ENCODE measurements around the gene CCNY. TPM values are rescaled to one million over a fixed set of nuclear protein-coding genes. Genes with fewer than 3 reads are reported as not detected.
A peak's percentile ranks its signal among the peaks of the same experiment; 100 is the strongest.

CCNY gene
- total and polyA plus RNA-seq, 2 of the 13 experiments (the other 11 are each of a cell fraction or from before 2014, with no cell fraction given): 48.2 to 54.7 TPM

- Histone ChIP-seq H2AFZ (ENCODE audit: low read length) (no peak overlapping the region), H3K27ac (ENCODE audit: extremely low read length, insufficient read depth, low read length) (no peak overlapping the region), H3K79me2 (ENCODE audit: insufficient read depth, low read length) (peaks cover 9% of the 10 kb centered on the region), H3K27me3 (ENCODE audit: control insufficient read depth in 1 of 2, insufficient read depth in 2 of 2, low read length in 2 of 2) (no peaks in the 10 kb centered on the region), H3K4me3 (replicated peaks in 1 of 3; ENCODE audit: insufficient read depth in 1 of 3, low read depth in 2 of 3, low read length in 3 of 3) (no peak overlapping the region), H3K36me3 (replicated peaks in 1 of 2; ENCODE audit: control insufficient read depth in 1 of 2, insufficient read depth in 2 of 2, low read length in 2 of 2) (peaks cover 10 to 40% of the 10 kb centered on the region in 2 experiments), H3K9me3 (ENCODE audit: low read length) (no peaks in the 10 kb centered on the region), H3K4me1 (ENCODE audit: insufficient read depth, low read length) (peaks cover 19% of the 10 kb centered on the region), H4K20me1 (ENCODE audit: insufficient read depth, low read length) (no peaks in the 10 kb centered on the region), H3K4me2 (ENCODE audit: low read depth, low read length) (no peak overlapping the region), H3K9ac (ENCODE audit: insufficient read depth, low read depth, low read length) (no peak overlapping the region)
- TF ChIP-seq RARA (CRISPR knock-in tag; IDR thresholded peaks at IDR 0.05): peak; percentile 73
- TF ChIP-seq ZBTB33 (CRISPR knock-in tag; IDR thresholded peaks at IDR 0.05): peak; percentile 46; the same call in 1 of the 2 replicates
- TF ChIP-seq, protein P1, sequence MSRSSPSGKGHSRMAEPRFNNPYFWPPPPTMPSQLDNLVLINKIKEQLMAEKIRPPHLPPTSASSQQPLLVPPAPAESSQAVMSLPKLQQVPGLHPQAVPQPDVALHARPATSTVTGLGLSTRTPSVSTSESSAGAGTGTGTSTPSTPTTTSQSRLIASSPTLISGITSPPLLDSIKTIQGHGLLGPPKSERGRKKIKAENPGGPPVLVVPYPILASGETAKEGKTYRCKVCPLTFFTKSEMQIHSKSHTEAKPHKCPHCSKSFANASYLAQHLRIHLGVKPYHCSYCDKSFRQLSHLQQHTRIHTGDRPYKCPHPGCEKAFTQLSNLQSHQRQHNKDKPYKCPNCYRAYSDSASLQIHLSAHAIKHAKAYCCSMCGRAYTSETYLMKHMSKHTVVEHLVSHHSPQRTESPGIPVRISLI (CRISPR knock-in tag; IDR thresholded peaks at IDR 0.05; ENCODE audit: borderline replicate concordance): no peak
- no peak for ATAC-seq
- DNase-seq (ENCODE audit: low spot score): no peak
- WGBS (ENCODE audit: low lambda C conversion rate): 98% methylated on average over 5 of the region's 5 CpGs
- no TSS peak for BruUV-seq (replicated peaks)
- CTCF ChIA-PET (ENCODE audit: low intra/inter-chr PET ratio, low total read pairs): no interaction called here
- POLR2A ChIA-PET: no interaction called here
- no peak for FAIRE-seq
- intact Hi-C loops (cut with micrococcal nuclease; ENCODE audit: unreplicated experiment): no loop called here
- in situ Hi-C loops (cut with HindIII; ENCODE audit: extremely low pct_ligation_motif_present, low pct_unique_long_range_greater_than_20kb): no loop called here
Observed at GRCh38 chr10:35486297-35486990, 150.1 kb downstream of the CCNY start.

Data from HepG2 (cell line).